ENCODE data around the gene ETS2. TPM values are rescaled to one million over a fixed set of nuclear protein-coding genes. Genes with fewer than 3 reads are reported as not detected.

Gene ETS2
- polyA plus RNA-seq, 3 donors = 54.2 to 150 (median 59.5) TPM

GRCh38 chr21:38766987-38767722, 38.6 kb upstream of the ETS2 start:
- WGBS (ENCODE audit: insufficient coverage) = 0% methylated on average over 2 of the region's 13 CpGs
- peak overlapping the region; percentile 82 to 94 (median 93) for H3K27ac Mint-ChIP-seq
- H3K4me3 Mint-ChIP-seq = peak overlapping the region; percentile 79 to 91
- Histone ChIP-seq H3K9me3 (replicated peaks in 1 of 2; ENCODE audit: control insufficient read depth in 1 of 2, insufficient read depth in 1 of 2, low read length in 2 of 2) (no peaks in the 10 kb centered on the region), H3K9ac (ENCODE audit: insufficient read depth, low read length, poor library complexity, severe bottlenecking) (peak overlapping the region; percentile 17), H2AFZ (ENCODE audit: insufficient read depth, low read depth, low read length, poor library complexity, severe bottlenecking) (peak overlapping the region; percentile 67), H3K4me1 (ENCODE audit: control insufficient read depth in 1 of 2, insufficient read depth in 2 of 2, low read length in 2 of 2) (peaks cover 19 to 25% of the 10 kb centered on the region in 2 donors), H3K27me3 (ENCODE audit: control insufficient read depth in 2 of 2, insufficient read depth in 2 of 2, low read length in 2 of 2) (no peaks in the 10 kb centered on the region), H3K4me2 (replicated peaks; ENCODE audit: extremely low read depth, low read length, poor library complexity, severe bottlenecking) (peak overlapping the region; percentile 70), H3K4me3 (replicated peaks in 1 of 3; ENCODE audit: low read depth in 2 of 3, low read length in 3 of 3) (peak overlapping the region; percentile 44 to 73 (median 71)), H3K27ac (ENCODE audit: low read depth in 1 of 2, low read length in 2 of 2) (peak overlapping the region; percentile 73 to 74), H4K20me1 (ENCODE audit: insufficient read depth, low read length) (no peaks in the 10 kb centered on the region), H3K36me3 (replicated peaks in 1 of 2; ENCODE audit: control insufficient read depth in 1 of 2, insufficient read depth in 2 of 2, low read length in 2 of 2) (no peaks in the 10 kb centered on the region), H3K79me2 (ENCODE audit: insufficient read depth, low read length) (no peaks in the 10 kb centered on the region)
- peaks cover 0 to 5% (median 0%) of the 10 kb centered on the region in 3 donors for H3K27me3 Mint-ChIP-seq (ENCODE audit: low read depth in 3 of 3)
- no peak for TF ChIP-seq CTCF (IDR thresholded peaks at IDR 0.05)
- intact Hi-C loops (cut with micrococcal nuclease) = no loop called here
- H3K36me3 Mint-ChIP-seq = no peaks in the 10 kb centered on the region
- peaks cover 32% of the 10 kb centered on the region for H3K4me1 Mint-ChIP-seq
- DNase-seq = peak; percentile 19 to 41 (median 33)
- peaks cover 1 to 8% (median 3%) of the 10 kb centered on the region in 7 donors for H3K9me3 Mint-ChIP-seq

- Mint-ChIP-seq H3K27me3 (ENCODE audit: low read depth in 3 of 3) (peaks cover 0 to 3% (median 0%) of the 10 kb centered on the region in 3 donors), H3K4me3 (no peak overlapping the region), H3K9me3 (peaks cover 1 to 8% (median 3%) of the 10 kb centered on the region in 7 donors), H3K4me1 (peaks cover 45% of the 10 kb centered on the region), H3K36me3 (no peaks in the 10 kb centered on the region), H3K27ac (peak overlapping the region in 3 of 7 donors; percentile 3 to 91 (median 6))
- DNase-seq = no peak
- intact Hi-C loops (cut with micrococcal nuclease) = no loop called here
- Histone ChIP-seq H3K79me2 (ENCODE audit: insufficient read depth, low read length) (no peaks in the 10 kb centered on the region), H2AFZ (ENCODE audit: insufficient read depth, low read depth, low read length, poor library complexity, severe bottlenecking) (no peak overlapping the region), H4K20me1 (ENCODE audit: insufficient read depth, low read length) (no peaks in the 10 kb centered on the region), H3K4me1 (ENCODE audit: control insufficient read depth in 1 of 2, insufficient read depth in 2 of 2, low read length in 2 of 2) (peaks cover 33 to 39% of the 10 kb centered on the region in 2 donors), H3K27me3 (ENCODE audit: control insufficient read depth in 2 of 2, insufficient read depth in 2 of 2, low read length in 2 of 2) (no peaks in the 10 kb centered on the region), H3K4me2 (replicated peaks; ENCODE audit: extremely low read depth, low read length, poor library complexity, severe bottlenecking) (no peak overlapping the region), H3K4me3 (replicated peaks in 1 of 3; ENCODE audit: low read depth in 2 of 3, low read length in 3 of 3) (no peak overlapping the region), H3K9me3 (replicated peaks in 1 of 2; ENCODE audit: control insufficient read depth in 1 of 2, insufficient read depth in 1 of 2, low read length in 2 of 2) (no peaks in the 10 kb centered on the region), H3K9ac (ENCODE audit: insufficient read depth, low read length, poor library complexity, severe bottlenecking) (no peak overlapping the region), H3K27ac (ENCODE audit: low read depth in 1 of 2, low read length in 2 of 2) (no peak overlapping the region), H3K36me3 (replicated peaks in 1 of 2; ENCODE audit: control insufficient read depth in 1 of 2, insufficient read depth in 2 of 2, low read length in 2 of 2) (no peaks in the 10 kb centered on the region)
- TF ChIP-seq CTCF (IDR thresholded peaks at IDR 0.05) = no peak
- 93% methylated on average over 7 of the region's 13 CpGs for WGBS (ENCODE audit: insufficient coverage)
Observed at GRCh38 chr21:38768471-38769063, 37.2 kb upstream of the ETS2 start.
